A549 treated with RU486 at 1 μM for 4 hours (cell line): ENCODE measurements around the gene MXD1. TPM values are rescaled to one million over a fixed set of nuclear protein-coding genes. Genes with fewer than 3 reads are reported as not detected.

Source experiments
- total RNA-seq: library from RNA; stranded (reverse); fragments of 200-300 nt; extraction: Qiagen RNA extraction; gene quantifications from 5 replicates; pipeline ENCODE4 v1.2.3, GENCODE V29; 2022; ENCODE audit warnings: low read depth

MXD1 gene
- total RNA-seq = 1.1 to 2.4 TPM (median 2.0 TPM) in 5 replicates

GRCh38 chr2:69914950-69915945, at the start of gene MXD1:
TSS of gene MXD1 (plus strand) at chr2:69915109. CDS start at chr2:69915331, 222 bp downstream.

DNA sequence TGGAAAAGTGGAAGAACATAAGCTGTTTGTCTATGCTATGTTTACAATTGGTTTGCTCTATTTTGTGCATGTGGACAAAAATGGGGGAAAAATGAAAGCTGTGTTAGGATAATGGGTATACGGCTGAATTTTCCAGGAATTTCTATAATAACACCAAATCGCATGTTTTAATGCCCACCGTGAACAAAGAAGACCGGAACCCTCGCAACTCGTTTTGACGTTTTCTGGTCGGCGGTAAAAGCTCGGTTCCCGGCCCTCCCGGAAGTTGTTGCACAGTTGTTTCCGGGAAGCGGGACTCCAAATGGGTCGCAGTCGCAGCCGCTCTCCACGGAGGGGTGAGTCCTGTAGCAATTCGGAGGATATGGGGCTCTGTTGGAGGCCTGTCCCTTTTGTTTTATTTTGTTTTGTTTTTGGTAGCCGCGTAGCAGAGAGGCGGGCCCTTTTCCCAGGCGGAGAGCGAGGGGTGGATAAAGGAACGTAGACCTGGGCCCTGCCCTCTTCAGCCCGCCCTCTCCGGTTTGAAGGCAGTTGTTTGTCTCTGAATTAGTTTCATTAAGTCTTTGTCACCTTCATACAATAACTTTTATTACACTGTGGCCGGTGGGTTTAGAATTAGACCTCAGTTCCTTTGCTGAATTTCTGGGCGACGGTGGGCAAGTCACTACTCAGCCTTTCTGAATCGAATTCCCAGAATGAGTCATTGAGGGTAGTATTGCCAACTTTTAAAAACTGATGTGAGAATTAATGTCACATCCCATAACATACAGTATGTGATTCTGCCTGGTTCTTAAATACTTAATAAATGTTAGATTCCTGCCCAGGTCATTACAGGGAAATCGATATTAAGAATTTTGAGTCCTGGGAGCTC, 21.0 kb upstream of the MXD1 start, which contains the start of gene SNRNP27:
Gene SNRNP27 (plus strand): TSS at position 273 of the 868 bp plus-strand sequence. CDS start 29 bp downstream, at position 302.

DNA sequence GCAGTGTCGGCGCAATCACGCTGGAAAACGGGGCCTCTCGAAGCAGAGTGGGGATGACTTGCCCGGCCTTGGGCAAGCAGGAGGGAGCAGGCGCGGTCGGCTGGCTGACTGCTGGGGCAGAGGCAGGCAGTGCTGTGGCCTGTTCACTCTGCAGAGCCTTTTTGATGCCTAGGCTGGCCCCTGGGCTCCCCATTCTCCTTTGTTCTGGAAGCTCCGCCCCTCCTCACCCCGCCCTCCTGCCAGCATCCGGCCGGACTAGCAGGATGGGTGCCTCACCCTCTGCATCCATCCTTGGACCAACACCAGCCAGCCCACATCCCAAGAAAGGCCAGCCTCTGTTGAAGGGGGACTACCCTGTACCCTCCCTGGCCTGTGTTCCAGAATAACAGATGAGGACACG, 46.6 kb downstream of the MXD1 start, which contains the start of gene ASPRV1:
Gene ASPRV1 (minus strand): TSS at position 136 of the 400 bp plus-strand sequence. CDS start 195 bp downstream, outside the sequence.

Other genes with a start within 250 kb of the MXD1 start
- gene ANXA4, start 173.0 kb upstream of the MXD1 start, total RNA-seq = 319 to 368 TPM (median 349 TPM) in 5 replicates
- gene GMCL1, start 85.4 kb upstream of the MXD1 start, total RNA-seq = 5.5 to 12.1 TPM (median 10.1 TPM) in 5 replicates
- 40.6 to 76.0 TPM (median 57.7 TPM) in 5 replicates for gene SNRNP27, start 21.2 kb upstream of the MXD1 start, total RNA-seq
- gene ASPRV1, start 46.5 kb downstream of the MXD1 start, total RNA-seq = 0.17 to 0.29 TPM (median 0.23 TPM) in 5 replicates
- 371 to 437 TPM (median 419 TPM) in 5 replicates for gene PCBP1, start 172.4 kb downstream of the MXD1 start, total RNA-seq